Neuronal stem cell (in vitro differentiated cells): Measurements from ENCODE around the gene TAOK3.

Experiments used
- DNase-seq: peaks from one replicate; pipeline ENCODE4 v3.0.0-alpha.2; 2013; ENCODE audit warnings: low spot score
- H2AFZ ChIP-seq: one replicate; pipeline ENCODE4 v1.6.1; 2013; ENCODE audit warnings: mild to moderate bottlenecking, low read length, inconsistent platforms
- H2AK5ac ChIP-seq: 2 replicates; pipeline ENCODE4 v1.6.1; 2013; ENCODE audit warnings: low read depth, mild to moderate bottlenecking, inconsistent platforms, low read length, moderate library complexity, mixed read lengths
- H2BK120ac ChIP-seq: 2 replicates; pipeline ENCODE4 v1.6.1; 2013; ENCODE audit warnings: low read depth, mild to moderate bottlenecking, inconsistent platforms, low read length, moderate library complexity, mixed read lengths
- H2BK12ac ChIP-seq: one replicate; pipeline ENCODE4 v1.6.1; 2013; ENCODE audit warnings: low read length, inconsistent platforms
- H2BK15ac ChIP-seq: 2 replicates; pipeline ENCODE4 v1.6.1; 2013; ENCODE audit warnings: mild to moderate bottlenecking, low read length, inconsistent platforms, mixed read lengths
- H2BK5ac ChIP-seq: one replicate; pipeline ENCODE4 v1.6.1; 2013; ENCODE audit warnings: inconsistent platforms, mild to moderate bottlenecking, low read length, moderate library complexity
- H3K14ac ChIP-seq: one replicate; pipeline ENCODE4 v1.6.1; 2013; ENCODE audit warnings: low read length, inconsistent platforms
- H3K18ac ChIP-seq: 2 replicates; pipeline ENCODE4 v1.6.1; 2013; ENCODE audit warnings: low read length, inconsistent platforms
- H3K23ac ChIP-seq: 2 replicates; pipeline ENCODE4 v1.6.1; 2013; ENCODE audit warnings: low read depth, mild to moderate bottlenecking, mixed read lengths, low read length, inconsistent platforms; ENCODE audit not compliant: poor library complexity
- H3K27ac ChIP-seq: replicated peaks from 3 replicates; pipeline ENCODE4 v1.5.1; 2013; ENCODE audit warnings: low read length, inconsistent platforms
- H3K27me3 ChIP-seq, 3 experiments: 2 replicates each; pipeline ENCODE4 v1.6.1; 2013; ENCODE audit warnings: low read length in 3 of 3, mild to moderate bottlenecking in 2 of 3, inconsistent platforms in 1 of 3, low read depth in 1 of 3, mixed read lengths in 1 of 3, moderate library complexity in 1 of 3; ENCODE audit not compliant: control insufficient read depth in 3 of 3, insufficient read depth in 3 of 3
- H3K36me3 ChIP-seq, 2 donors: replicated peaks in 1 of 2; 2 replicates each; pipeline ENCODE4 v1.6.1; 2013; ENCODE audit warnings: low read length in 2 of 2; ENCODE audit not compliant: control insufficient read depth in 2 of 2, insufficient read depth in 2 of 2
- H3K4ac ChIP-seq: 2 replicates; pipeline ENCODE4 v1.6.1; 2013; ENCODE audit warnings: inconsistent platforms, mild to moderate bottlenecking, low read length, moderate library complexity
- H3K4me1 ChIP-seq, 2 donors: 1 replicate in 1 of 2; 2 replicates in 1 of 2; pipeline ENCODE4 v1.6.1; 2013; ENCODE audit warnings: low read length in 2 of 2, low read depth in 1 of 2; ENCODE audit not compliant: control insufficient read depth in 2 of 2, insufficient read depth in 1 of 2
- H3K4me2 ChIP-seq: one replicate; pipeline ENCODE4 v1.6.1; 2013; ENCODE audit warnings: mild to moderate bottlenecking, low read length, inconsistent platforms; ENCODE audit not compliant: insufficient read depth, poor library complexity, severe bottlenecking
- H3K4me3 ChIP-seq, 2 donors: 2 replicates each; pipeline ENCODE4 v1.5.1; 2013; ENCODE audit warnings: low read length in 2 of 2, mild to moderate bottlenecking in 2 of 2, inconsistent platforms in 1 of 2, moderate library complexity in 1 of 2
- H3K79me1 ChIP-seq: one replicate; pipeline ENCODE4 v1.6.1; 2013; ENCODE audit warnings: low read depth, mild to moderate bottlenecking, inconsistent platforms, low read length, moderate library complexity
- H3K9ac ChIP-seq: one replicate; pipeline ENCODE4 v1.6.1; 2013; ENCODE audit warnings: mild to moderate bottlenecking, low read depth, low read length, inconsistent platforms; ENCODE audit not compliant: poor library complexity
- H3K9me3 ChIP-seq, 2 donors: replicated peaks in 1 of 2; 2 replicates each; pipeline versions ENCODE3 to v1.6.1; 2013; ENCODE audit warnings: low read length in 2 of 2, mild to moderate bottlenecking in 2 of 2, inconsistent platforms in 1 of 2, low read depth in 1 of 2, mixed read lengths in 1 of 2, moderate library complexity in 1 of 2; ENCODE audit not compliant: control insufficient read depth in 2 of 2, insufficient read depth in 1 of 2
- H4K8ac ChIP-seq: one replicate; pipeline ENCODE4 v1.6.1; 2013; ENCODE audit warnings: low read depth, mild to moderate bottlenecking, inconsistent platforms, low read length, moderate library complexity
- H4K91ac ChIP-seq: one replicate; pipeline ENCODE4 v1.6.1; 2013; ENCODE audit warnings: low read length, low read depth, mild to moderate bottlenecking, inconsistent platforms; ENCODE audit not compliant: poor library complexity
- WGBS, 2 donors: extraction: QIAGEN DNeasy Blood & Tissue Kit; methylation state at CpG; one replicate each; pipeline ENCODE4 v1.1.7; 2013; ENCODE audit warnings: missing lambda C conversion rate in 2 of 2, mixed read lengths in 1 of 2; ENCODE audit not compliant: insufficient read length in 2 of 2, insufficient replicate concordance in 1 of 2; ENCODE audit errors: extremely low coverage in 2 of 2; 5-methylcytosine and 5-hydroxymethylcytosine counted together

TAOK3 gene

GRCh38 chr12:118292836-118293235 is 79.9 kb downstream of the TAOK3 start:
- no peak overlapping the region for H2BK15ac ChIP-seq

GRCh38 chr12:118290130-118290529 is 82.6 kb downstream of the TAOK3 start:
- H2BK15ac ChIP-seq: no peak overlapping the region
- no peaks in the 10 kb centered on the region for H3K4me1 ChIP-seq
- no peak overlapping the region for H3K9ac ChIP-seq
- no peak overlapping the region for H2BK5ac ChIP-seq
- no peak overlapping the region for H3K4ac ChIP-seq
- no CpG with 5 or more reads among the region's 3 CpGs for WGBS, 2 donors
- H3K4me3 ChIP-seq: no peak overlapping the region
- H2AK5ac ChIP-seq: no peak overlapping the region
- no peak overlapping the region for H3K27ac ChIP-seq
- no peak overlapping the region for H3K4me2 ChIP-seq
- no peak overlapping the region for H2AFZ ChIP-seq
- no peaks in the 10 kb centered on the region for H3K79me1 ChIP-seq
- H3K27me3 ChIP-seq: no peaks in the 10 kb centered on the region
- no peak for DNase-seq
- H3K9me3 ChIP-seq: no peaks in the 10 kb centered on the region
- no peak overlapping the region for H3K14ac ChIP-seq
- H2BK120ac ChIP-seq: no peak overlapping the region
- no peak overlapping the region for H3K18ac ChIP-seq
- no peaks in the 10 kb centered on the region for H3K36me3 ChIP-seq
- no peak overlapping the region for H4K91ac ChIP-seq
- H3K23ac ChIP-seq: no peak overlapping the region
- no peak overlapping the region for H4K8ac ChIP-seq
- H2BK12ac ChIP-seq: no peak overlapping the region

More at GRCh38 chr12:118292836-118293235, 79.9 kb downstream of the TAOK3 start:
- Histone ChIP-seq H3K79me1 (no peaks in the 10 kb centered on the region), H2BK12ac (no peak overlapping the region), H2BK120ac (no peak overlapping the region), H3K4me1 (no peaks in the 10 kb centered on the region), H3K23ac (no peak overlapping the region), H3K27ac (no peak overlapping the region), H4K91ac (no peak overlapping the region), H3K9ac (no peak overlapping the region), H3K36me3 (no peaks in the 10 kb centered on the region), H3K18ac (no peak overlapping the region), H3K4me3 (no peak overlapping the region), H3K9me3 (no peaks in the 10 kb centered on the region), H4K8ac (no peak overlapping the region), H2BK5ac (no peak overlapping the region), H2AK5ac (no peak overlapping the region), H3K4me2 (no peak overlapping the region), H3K27me3 (no peaks in the 10 kb centered on the region), H3K14ac (no peak overlapping the region), H2AFZ (no peak overlapping the region), H3K4ac (no peak overlapping the region)
- no CpG with 5 or more reads among the region's 1 CpG for WGBS, 2 donors
- DNase-seq: no peak

GRCh38 chr12:118288174-118288573 is 84.5 kb downstream of the TAOK3 start:
- Histone ChIP-seq H2AK5ac (no peak overlapping the region), H2BK5ac (no peak overlapping the region), H3K23ac (no peak overlapping the region), H3K4me2 (no peak overlapping the region), H3K27me3 (no peaks in the 10 kb centered on the region), H3K14ac (no peak overlapping the region), H3K9me3 (no peaks in the 10 kb centered on the region), H3K4ac (no peak overlapping the region), H3K9ac (no peak overlapping the region), H2AFZ (no peak overlapping the region), H2BK120ac (no peak overlapping the region), H3K4me1 (no peaks in the 10 kb centered on the region), H3K4me3 (no peak overlapping the region), H4K8ac (no peak overlapping the region), H2BK15ac (no peak overlapping the region), H2BK12ac (no peak overlapping the region), H3K36me3 (no peaks in the 10 kb centered on the region), H3K18ac (no peak overlapping the region), H3K79me1 (no peaks in the 10 kb centered on the region), H4K91ac (no peak overlapping the region), H3K27ac (no peak overlapping the region)
- DNase-seq: no peak
- WGBS, 2 donors: no CpG with 5 or more reads among the region's 1 CpG

GRCh38 chr12:118287728-118288127 is 85.0 kb downstream of the TAOK3 start:
- Histone ChIP-seq H3K9me3 (no peaks in the 10 kb centered on the region), H2AK5ac (no peak overlapping the region), H3K79me1 (no peaks in the 10 kb centered on the region), H2BK5ac (no peak overlapping the region), H3K9ac (no peak overlapping the region), H3K27ac (no peak overlapping the region), H3K4me2 (no peak overlapping the region), H3K27me3 (no peaks in the 10 kb centered on the region), H2BK15ac (no peak overlapping the region), H2AFZ (no peak overlapping the region), H4K8ac (no peak overlapping the region), H3K23ac (no peak overlapping the region), H3K18ac (no peak overlapping the region), H4K91ac (no peak overlapping the region), H2BK12ac (no peak overlapping the region), H3K36me3 (no peaks in the 10 kb centered on the region), H3K4me1 (no peaks in the 10 kb centered on the region), H3K4ac (no peak overlapping the region), H3K14ac (no peak overlapping the region), H2BK120ac (no peak overlapping the region), H3K4me3 (no peak overlapping the region)
- no peak for DNase-seq
